MCF 10A (cell line): ENCODE measurements around the gene CCNY. TPM values are rescaled to one million over a fixed set of nuclear protein-coding genes. Genes with fewer than 3 reads are reported as not detected.

Source experiments
- BruUV-seq: library from RNA; stranded (reverse); fragments of 400-500 nt; replicated peaks from 2 replicates; lab custom pipeline; 2021; lab: Mats Ljungman, UMichigan
- CTCF ChIA-PET: fragments of 300-600 bp; sonication (Branson Sonifier 250); formaldehyde crosslinking; extraction: SDS; loops from one replicate; lab custom pipeline; 2021; ENCODE audit warnings: antibody characterized with exemption, inconsistent platforms; lab: Yijun Ruan, JAX
- POLR2A ChIA-PET: fragments of 300-600, 350-650 bp; sonication (Branson Sonifier 250); formaldehyde crosslinking; extraction: SDS; loops from one replicate; lab custom pipeline; 2020; ENCODE audit warnings: antibody characterized with exemption, inconsistent platforms; lab: Yijun Ruan, JAX
- DNase-seq: peaks from one replicate; pipeline ENCODE4 v3.0.0-alpha.2; 2018; ENCODE audit not compliant: unreplicated experiment
- H3K27ac Mint-ChIP-seq: one replicate; pipeline ENCODE4 v1.8.0; 2022; ENCODE audit warnings: mild to moderate bottlenecking, low read depth, mixed read lengths; ENCODE audit not compliant: unreplicated experiment
- H3K27me3 Mint-ChIP-seq: one replicate; pipeline ENCODE4 v1.8.0; 2022; ENCODE audit warnings: mixed read lengths; ENCODE audit not compliant: insufficient read depth, unreplicated experiment
- H3K36me3 Mint-ChIP-seq: one replicate; pipeline ENCODE4 v1.8.0; 2022; ENCODE audit warnings: mild to moderate bottlenecking, moderate library complexity, mixed read lengths; ENCODE audit not compliant: insufficient read depth, unreplicated experiment
- H3K4me1 Mint-ChIP-seq: one replicate; pipeline ENCODE4 v1.8.0; 2022; ENCODE audit warnings: mixed read lengths; ENCODE audit not compliant: insufficient read depth, unreplicated experiment
- H3K4me3 Mint-ChIP-seq: one replicate; pipeline ENCODE4 v1.8.0; 2022; ENCODE audit warnings: mild to moderate bottlenecking, moderate library complexity, mixed read lengths; ENCODE audit not compliant: unreplicated experiment
- H3K9me3 Mint-ChIP-seq: one replicate; pipeline ENCODE4 v1.8.0; 2022; ENCODE audit warnings: mixed read lengths; ENCODE audit not compliant: unreplicated experiment
- intact Hi-C: fragments of 100-400 bp; cut with micrococcal nuclease; formaldehyde crosslinking; loops from 2 replicates; pipeline ENCODE4 v1.14.1; 2022
- total RNA-seq: library from RNA; stranded (reverse); gene quantifications from 2 replicates; pipeline ENCODE4 v1.2.3, GENCODE V29; 2022
- TF ChIP-seq, protein P1 (sequence below): fragments of 200-600 bp; IDR thresholded peaks from one replicate; pipeline ENCODE4 v1.8.0; 2022; ENCODE audit warnings: antibody characterized with exemption, mild to moderate bottlenecking; ENCODE audit not compliant: unreplicated experiment

CCNY gene
- total RNA-seq, 1 experiment from 2014 or later = 68.9 TPM

DNA sequence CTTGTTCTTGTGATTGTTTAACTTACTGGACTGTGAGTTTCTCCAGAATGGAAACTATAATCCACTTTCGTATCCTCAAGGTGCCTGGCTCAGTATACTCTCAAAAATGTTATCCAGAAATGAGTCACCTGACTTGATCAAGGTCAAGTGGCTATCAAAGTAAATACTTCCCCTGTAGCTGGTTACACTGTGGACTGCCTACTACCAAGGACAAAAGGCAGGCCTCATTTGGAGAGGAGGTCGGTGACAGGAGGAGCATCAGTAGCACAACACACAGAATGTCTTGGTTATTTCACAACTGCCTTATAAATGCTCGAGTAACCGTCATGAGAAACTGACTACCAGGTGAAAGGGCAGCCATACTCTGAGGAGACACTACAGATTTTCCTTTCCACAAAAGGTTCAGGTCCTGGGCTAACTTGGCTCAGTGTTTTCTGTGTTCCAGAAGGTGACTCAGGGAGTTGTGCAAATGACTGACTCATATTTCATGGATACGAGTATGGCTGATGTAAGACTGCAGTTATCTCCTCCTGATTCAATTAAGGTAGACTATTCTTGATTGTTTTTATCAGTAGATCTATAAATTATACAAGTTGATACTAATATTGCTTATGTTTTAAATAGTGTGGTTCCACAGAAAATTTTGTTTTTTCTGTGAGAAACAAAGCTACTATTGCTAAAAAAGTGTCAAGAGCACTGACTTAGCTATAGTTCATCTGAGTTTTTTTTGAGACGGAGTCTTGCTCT, 4.2 kb upstream of the CCNY start:
- Mint-ChIP-seq H3K27me3 (no peaks in the 10 kb centered on the region), H3K4me3 (peak overlapping the region; percentile 33), H3K9me3 (no peaks in the 10 kb centered on the region), H3K36me3 (peaks cover 24% of the 10 kb centered on the region), H3K4me1 (peaks cover 44% of the 10 kb centered on the region), H3K27ac (peak overlapping the region; percentile 93)
- ChIA-PET POLR2A (interaction anchor here (0.7 to 3.2 kb wide), 9 partner anchors 10 to 231 kb away, joined by 3 to 19 read pairs (median 3); no protein-coding TSS in a partner anchor), CTCF (interaction anchor here (0.5 to 0.9 kb wide), 4 partner anchors 108 to 1447 kb away, joined by 3 read pairs; no protein-coding TSS in a partner anchor)
- TSS peak; percentile 29 for BruUV-seq
- TF ChIP-seq, protein P1, sequence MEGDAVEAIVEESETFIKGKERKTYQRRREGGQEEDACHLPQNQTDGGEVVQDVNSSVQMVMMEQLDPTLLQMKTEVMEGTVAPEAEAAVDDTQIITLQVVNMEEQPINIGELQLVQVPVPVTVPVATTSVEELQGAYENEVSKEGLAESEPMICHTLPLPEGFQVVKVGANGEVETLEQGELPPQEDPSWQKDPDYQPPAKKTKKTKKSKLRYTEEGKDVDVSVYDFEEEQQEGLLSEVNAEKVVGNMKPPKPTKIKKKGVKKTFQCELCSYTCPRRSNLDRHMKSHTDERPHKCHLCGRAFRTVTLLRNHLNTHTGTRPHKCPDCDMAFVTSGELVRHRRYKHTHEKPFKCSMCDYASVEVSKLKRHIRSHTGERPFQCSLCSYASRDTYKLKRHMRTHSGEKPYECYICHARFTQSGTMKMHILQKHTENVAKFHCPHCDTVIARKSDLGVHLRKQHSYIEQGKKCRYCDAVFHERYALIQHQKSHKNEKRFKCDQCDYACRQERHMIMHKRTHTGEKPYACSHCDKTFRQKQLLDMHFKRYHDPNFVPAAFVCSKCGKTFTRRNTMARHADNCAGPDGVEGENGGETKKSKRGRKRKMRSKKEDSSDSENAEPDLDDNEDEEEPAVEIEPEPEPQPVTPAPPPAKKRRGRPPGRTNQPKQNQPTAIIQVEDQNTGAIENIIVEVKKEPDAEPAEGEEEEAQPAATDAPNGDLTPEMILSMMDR = no peak
- peak; percentile 97 for DNase-seq
- intact Hi-C loops = loop anchor here (1.0 kb wide), 2 partner anchors 92 to 214 kb away; no protein-coding TSS in a partner anchor

DNA sequence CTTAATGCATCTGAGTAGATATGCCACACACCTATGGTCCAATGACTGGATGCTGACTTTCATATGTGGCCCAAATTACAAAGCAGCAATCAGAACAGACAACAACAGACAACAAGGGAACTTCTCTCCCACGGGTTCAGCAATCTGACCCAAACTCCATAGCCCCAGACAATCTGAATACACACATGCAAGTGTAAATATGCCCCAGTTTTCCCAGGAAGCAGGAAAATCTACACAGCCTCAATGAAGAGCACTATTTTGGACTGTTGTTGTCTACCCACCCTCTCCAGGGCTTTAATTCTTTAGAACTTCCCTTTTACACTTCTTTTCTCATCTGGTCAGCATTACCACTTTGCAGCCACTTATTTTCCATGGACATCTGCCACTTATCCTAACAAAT, 2.0 kb upstream of the CCNY start:
- BruUV-seq = no TSS peak
- Mint-ChIP-seq H3K36me3 (peaks cover 24% of the 10 kb centered on the region), H3K4me3 (peak overlapping the region; percentile 89), H3K27me3 (no peaks in the 10 kb centered on the region), H3K27ac (peak overlapping the region; percentile 93), H3K4me1 (peaks cover 55% of the 10 kb centered on the region), H3K9me3 (no peaks in the 10 kb centered on the region)
- DNase-seq = no peak
- intact Hi-C loops = loop anchor here (2.0 kb wide), 1 partner anchor 159 kb away; no protein-coding TSS in a partner anchor
- TF ChIP-seq, protein P1 = no peak
- POLR2A ChIA-PET = interaction anchor here (0.7 to 3.2 kb wide), 3 partner anchors 27 to 1115 kb away, joined by 3 to 19 read pairs (median 7); no protein-coding TSS in a partner anchor
- CTCF ChIA-PET = interaction anchor here (2.4 kb wide), 1 partner anchor 212 kb away, joined by 6 read pairs; no protein-coding TSS in a partner anchor

DNA sequence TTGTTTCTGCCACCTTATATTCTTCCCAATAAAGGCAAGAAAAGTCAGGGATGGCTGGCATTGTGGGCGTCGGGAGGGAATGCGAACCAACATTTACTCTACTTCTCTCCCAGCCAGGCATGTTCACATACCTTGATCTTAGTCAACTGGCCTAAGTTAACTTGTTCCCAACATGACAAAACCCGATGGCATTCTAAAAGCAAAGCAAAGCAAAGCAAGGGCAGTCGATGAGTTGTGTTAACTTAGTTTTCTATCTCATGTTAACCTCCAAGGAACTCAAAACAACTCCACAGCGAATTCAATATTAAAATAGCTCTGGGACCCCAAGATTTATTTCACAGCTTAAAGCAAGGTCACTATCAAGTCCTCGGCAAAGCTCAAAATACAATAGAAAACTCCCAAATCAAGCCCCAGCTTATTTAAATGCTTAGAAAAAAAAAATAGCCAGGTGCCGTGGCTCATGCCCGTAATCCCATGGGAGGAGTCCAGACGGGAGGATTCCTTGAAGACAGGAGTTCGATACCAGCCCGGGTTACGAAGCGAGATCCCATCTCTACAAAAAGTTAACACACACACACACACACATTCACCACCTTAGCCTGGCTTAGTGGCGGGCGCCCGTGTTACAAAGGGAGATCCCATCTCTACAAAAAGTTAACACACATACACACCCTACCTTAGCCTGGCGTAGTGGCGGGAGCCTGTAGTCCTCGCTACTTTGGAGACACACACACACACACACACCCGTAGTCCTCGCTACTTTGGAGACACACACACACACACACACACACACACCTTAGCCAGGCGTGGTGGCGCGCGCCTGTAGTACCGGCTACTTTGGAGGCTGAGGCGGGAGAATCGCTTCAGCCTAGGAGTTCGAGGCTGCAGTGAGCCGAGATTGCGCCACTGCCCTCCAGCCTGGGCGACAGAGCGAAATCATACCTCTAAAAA, 901 bp upstream of the CCNY start:
- TSS peak; percentile 42 for BruUV-seq
- H3K27ac Mint-ChIP-seq = peak overlapping the region; percentile 93
- peaks cover 54% of the 10 kb centered on the region for H3K4me1 Mint-ChIP-seq
- H3K9me3 Mint-ChIP-seq = no peaks in the 10 kb centered on the region
- H3K4me3 Mint-ChIP-seq = peak overlapping the region; percentile 89
- ChIA-PET POLR2A (interaction anchor here (0.7 to 3.5 kb wide), 7 partner anchors 29 to 846 kb away, joined by 3 to 20 read pairs (median 6); no protein-coding TSS in a partner anchor), CTCF (interaction anchor here (2.4 kb wide), 1 partner anchor 211 kb away, joined by 6 read pairs; no protein-coding TSS in a partner anchor)
- TF ChIP-seq, protein P1 = no peak
- DNase-seq = peak; percentile 29
- intact Hi-C loops = loop anchor here (1.0 to 5.0 kb wide), 6 partner anchors 52 to 208 kb away; partner anchors contain the start of gene CREM
- H3K27me3 Mint-ChIP-seq = no peaks in the 10 kb centered on the region
- H3K36me3 Mint-ChIP-seq = peaks cover 24% of the 10 kb centered on the region
